Suppressor macrophage treated with lipopolysaccharide for 1 hour (primary cell): Measurements from ENCODE around the gene YWHAB.

Experiments used
- DNase-seq, 3 donors: peaks; one replicate each; pipeline ENCODE4 v3.0.0-alpha.2; 2020 to 2022

Gene YWHAB

GRCh38 chr20:44916586-44916985 lies 31.1 kb downstream of the YWHAB start:
- no peak for DNase-seq

GRCh38 chr20:44917399-44917798 lies 31.9 kb downstream of the YWHAB start:
- DNase-seq: no peak

- no peak for DNase-seq
These were observed 32.8 kb downstream of the YWHAB start for GRCh38 chr20:44918342-44918741.

GRCh38 chr20:44918761-44919160 lies 33.3 kb downstream of the YWHAB start:
- no peak for DNase-seq

- no peak for DNase-seq
These were observed 35.9 kb downstream of the YWHAB start for GRCh38 chr20:44921447-44921846.

GRCh38 chr20:44924541-44924940 lies 39.0 kb downstream of the YWHAB start:
- DNase-seq: no peak

- no peak for DNase-seq
These were observed 43.1 kb downstream of the YWHAB start for GRCh38 chr20:44928595-44928994.

GRCh38 chr20:44930517-44931168 lies 45.1 kb downstream of the YWHAB start:
- no peak for DNase-seq

- DNase-seq: no peak
These were observed 46.4 kb downstream of the YWHAB start for GRCh38 chr20:44931911-44932310.

- no peak for DNase-seq
These were observed 47.4 kb downstream of the YWHAB start for GRCh38 chr20:44932916-44933315.

- DNase-seq: no peak
These were observed 51.0 kb downstream of the YWHAB start for GRCh38 chr20:44936510-44936909.

- no peak for DNase-seq
These were observed 53.1 kb downstream of the YWHAB start for GRCh38 chr20:44938637-44939036.

GRCh38 chr20:44941120-44941691 lies 55.7 kb downstream of the YWHAB start:
- DNase-seq: no peak

- no peak for DNase-seq
These were observed 56.9 kb downstream of the YWHAB start for GRCh38 chr20:44942264-44942973.

GRCh38 chr20:44943828-44944227 lies 58.3 kb downstream of the YWHAB start:
- DNase-seq: no peak

GRCh38 chr20:44945261-44945660 lies 59.8 kb downstream of the YWHAB start:
- no peak for DNase-seq

- no peak for DNase-seq
These were observed 60.9 kb downstream of the YWHAB start for GRCh38 chr20:44946271-44946852.

- DNase-seq: no peak
These were observed 62.6 kb downstream of the YWHAB start for GRCh38 chr20:44948107-44948506.

- DNase-seq: no peak
These were observed 63.0 kb downstream of the YWHAB start for GRCh38 chr20:44948513-44948912.

GRCh38 chr20:44950368-44950767 lies 64.9 kb downstream of the YWHAB start:
- no peak for DNase-seq

- no peak for DNase-seq
These were observed 67.2 kb downstream of the YWHAB start for GRCh38 chr20:44952731-44953130.

- DNase-seq: no peak
These were observed 68.7 kb downstream of the YWHAB start for GRCh38 chr20:44954211-44954610.

- no peak for DNase-seq
These were observed 69.8 kb downstream of the YWHAB start for GRCh38 chr20:44955270-44955669.

- DNase-seq: no peak
These were observed 70.9 kb downstream of the YWHAB start for GRCh38 chr20:44956410-44956809.
